GM18951 (cell line): ENCODE results near the gene MYL3.
"Not testable (repeated sequence)": the region's sequence is repeated elsewhere in the genome, so short reads cannot be mapped to it uniquely, and the experiment has no call there.

Source experiments
- POLR2A ChIP-seq: IDR thresholded peaks from 4 replicates; pipeline ENCODE4 v1.6.1; 2011; ENCODE audit warnings: mild to moderate bottlenecking; ENCODE audit not compliant: insufficient read length, insufficient read depth; ENCODE audit errors: extremely low read depth
- in situ Hi-C: fragments of 300-500 bp; cut with MboI; formaldehyde crosslinking; loops from one replicate; pipeline ENCODE4 v1.12.0; 2022; ENCODE audit warnings: low sequenced_read_pairs, mixed read lengths, inconsistent platforms; ENCODE audit not compliant: unreplicated experiment

MYL3 gene

GRCh38 chr3:46821553-46821952 lies 41.7 kb downstream of the MYL3 start:
- in situ Hi-C loops = no loop called here
- TF ChIP-seq POLR2A = no peak

- in situ Hi-C loops = no loop called here
- no peak for TF ChIP-seq POLR2A
Observed at GRCh38 chr3:46820852-46821251, 42.4 kb downstream of the MYL3 start.

- in situ Hi-C loops = no loop called here
- no peak for TF ChIP-seq POLR2A
Observed at GRCh38 chr3:46812237-46812791, 50.9 kb downstream of the MYL3 start.

GRCh38 chr3:46811615-46812236 lies 51.5 kb downstream of the MYL3 start:
- TF ChIP-seq POLR2A = no peak
- in situ Hi-C loops = no loop called here

- in situ Hi-C loops = not testable (repeated sequence)
Observed at GRCh38 chr3:46808766-46809165, 54.5 kb downstream of the MYL3 start.
